Upper lobe of right lung (tissue), 1 donor: Measurements from ENCODE around the gene SLX4IP. TPM values are rescaled to one million over a fixed set of nuclear protein-coding genes. Genes with fewer than 3 reads are reported as not detected.

Source experiments
- ATAC-seq: fragments of 200-7000 bp; cut with Tn5 transposase; one replicate; pipeline ENCODE4 v1.9.1; 2020; ENCODE audit warnings: mild to moderate bottlenecking, moderate library complexity
- DNase-seq: peaks from one replicate; pipeline ENCODE4 v3.0.0-alpha.2; 2020
- H3K27ac ChIP-seq: fragments of 200-600 bp; one replicate; pipeline ENCODE4 v1.8.0; 2022
- H3K27me3 ChIP-seq: fragments of 200-600 bp; one replicate; pipeline ENCODE4 v1.8.0; 2022; ENCODE audit warnings: mild to moderate bottlenecking
- H3K36me3 ChIP-seq: fragments of 200-600 bp; one replicate; pipeline ENCODE4 v1.8.0; 2022
- H3K4me1 ChIP-seq: fragments of 200-600 bp; one replicate; pipeline ENCODE4 v1.8.0; 2022
- H3K4me3 ChIP-seq: fragments of 200-600 bp; one replicate; pipeline ENCODE4 v1.8.0; 2022; ENCODE audit warnings: mild to moderate bottlenecking
- H3K9me3 ChIP-seq: fragments of 200-600 bp; one replicate; pipeline ENCODE4 v1.8.0; 2022
- CTCF ChIP-seq: fragments of 200-600 bp; IDR thresholded peaks from one replicate; pipeline ENCODE4 v1.8.0; 2022; ENCODE audit warnings: antibody characterized with exemption
- intact Hi-C: fragments of 100-400 bp; cut with DNase I; formaldehyde crosslinking; loops from one replicate; pipeline ENCODE4 v1.11.0; 2022
- total RNA-seq: library from RNA; stranded (reverse); fragmentation: NEBNext Ultra II Directional; extraction: Animal tissue kit (Norgen Biotek cat#: 25700); gene quantifications from one replicate; pipeline ENCODE4 v1.2.1, GENCODE V29; 2021
- donor health status: DM: no; HTN: yes; CAD: no; lungs with severe emphysema.

Gene SLX4IP
- total RNA-seq, 1 donor from 2014 or later, result 5.4 TPM

- Histone ChIP-seq H3K27me3 (no peaks in the 10 kb centered on the region), H3K9me3 (no peaks in the 10 kb centered on the region), H3K4me1 (peaks cover 5% of the 10 kb centered on the region), H3K36me3 (no peaks in the 10 kb centered on the region), H3K27ac (no peak overlapping the region), H3K4me3 (no peak overlapping the region)
- TF ChIP-seq CTCF, result no peak
- DNase-seq, result no peak
- no peak for ATAC-seq
- intact Hi-C loops, result no loop called here
These were observed 3.1 kb downstream of the SLX4IP start for GRCh38 chr20:10438217-10438616.

- no peak overlapping the region for H3K4me3 ChIP-seq
- ATAC-seq (no peak), DNase-seq (no peak)
- H3K4me1 ChIP-seq, result peaks cover 6% of the 10 kb centered on the region
- H3K27me3 ChIP-seq, result no peaks in the 10 kb centered on the region
- no peak for TF ChIP-seq CTCF
- intact Hi-C loops, result no loop called here
- H3K27ac ChIP-seq, result no peak overlapping the region
- H3K9me3 ChIP-seq, result no peaks in the 10 kb centered on the region
- H3K36me3 ChIP-seq, result no peaks in the 10 kb centered on the region
These were observed 8.8 kb downstream of the SLX4IP start for GRCh38 chr20:10443936-10444335.

- Histone ChIP-seq H3K9me3 (no peaks in the 10 kb centered on the region), H3K4me1 (peaks cover 6% of the 10 kb centered on the region), H3K27ac (no peak overlapping the region), H3K4me3 (no peak overlapping the region), H3K27me3 (no peaks in the 10 kb centered on the region), H3K36me3 (no peaks in the 10 kb centered on the region)
- no peak for DNase-seq
- no peak for ATAC-seq
- intact Hi-C loops, result no loop called here
- no peak for TF ChIP-seq CTCF
These were observed 10.7 kb downstream of the SLX4IP start for GRCh38 chr20:10445758-10446157.

- DNase-seq, result no peak
- Histone ChIP-seq H3K36me3 (no peaks in the 10 kb centered on the region), H3K27me3 (no peaks in the 10 kb centered on the region), H3K4me1 (peaks cover 6% of the 10 kb centered on the region), H3K4me3 (no peak overlapping the region), H3K9me3 (no peaks in the 10 kb centered on the region), H3K27ac (no peak overlapping the region)
- no peak for TF ChIP-seq CTCF
- intact Hi-C loops, result no loop called here
- peak; percentile 52 for ATAC-seq
These were observed 11.9 kb downstream of the SLX4IP start for GRCh38 chr20:10447028-10447427.

- peaks cover 6% of the 10 kb centered on the region for H3K4me1 ChIP-seq
- no peak overlapping the region for H3K4me3 ChIP-seq
- intact Hi-C loops, result no loop called here
- no peaks in the 10 kb centered on the region for H3K36me3 ChIP-seq
- ATAC-seq (peak; percentile 49), DNase-seq (no peak)
- H3K27ac ChIP-seq, result no peak overlapping the region
- no peak for TF ChIP-seq CTCF
- H3K9me3 ChIP-seq, result no peaks in the 10 kb centered on the region
- no peaks in the 10 kb centered on the region for H3K27me3 ChIP-seq
These were observed 13.4 kb downstream of the SLX4IP start for GRCh38 chr20:10448270-10449156.
